GM21447 (cell line): ENCODE measurements around the gene ADCY1.

ENCODE experiments used
- ATAC-seq: cut with Tn5 transposase; IDR thresholded peaks from one replicate; pipeline ENCODE4 v1.9.1; 2021; ENCODE audit not compliant: unreplicated experiment

The ADCY1 gene

DNA sequence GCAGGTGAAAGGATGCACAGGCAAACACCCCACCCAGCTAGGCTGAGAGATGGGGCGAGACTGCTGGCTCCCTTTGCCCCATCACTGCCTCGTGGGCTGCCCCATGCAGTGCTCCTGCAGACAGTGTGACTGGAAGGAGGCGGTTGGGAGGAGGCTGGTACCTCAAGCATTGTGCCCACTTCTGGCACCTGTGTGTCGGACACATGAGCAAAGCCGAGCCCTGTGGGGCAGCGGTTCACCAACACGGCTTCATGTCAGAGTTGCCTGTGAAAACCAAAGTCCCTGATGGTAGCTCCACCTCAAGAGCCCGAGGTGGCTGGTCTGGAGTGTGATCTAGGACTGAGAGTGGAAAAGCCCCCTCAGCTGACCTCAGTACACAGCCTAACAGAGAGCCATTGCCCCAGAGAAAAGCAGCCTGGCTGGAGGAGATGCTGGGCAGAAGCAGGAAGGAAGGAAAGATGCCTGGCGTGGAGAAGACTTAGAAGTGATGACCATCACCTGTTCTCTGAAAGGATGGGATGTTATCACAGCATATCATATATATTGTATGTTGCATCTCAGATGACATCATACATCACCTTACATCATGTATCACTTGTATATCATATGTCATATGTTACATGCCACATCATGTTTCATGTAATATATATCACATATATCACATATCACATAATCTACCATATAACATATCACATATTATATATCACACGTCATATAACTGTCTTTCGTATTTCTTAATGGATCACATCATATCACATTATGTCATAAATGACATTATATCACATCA, 75.6 kb downstream of the ADCY1 start:
- no peak for ATAC-seq

DNA sequence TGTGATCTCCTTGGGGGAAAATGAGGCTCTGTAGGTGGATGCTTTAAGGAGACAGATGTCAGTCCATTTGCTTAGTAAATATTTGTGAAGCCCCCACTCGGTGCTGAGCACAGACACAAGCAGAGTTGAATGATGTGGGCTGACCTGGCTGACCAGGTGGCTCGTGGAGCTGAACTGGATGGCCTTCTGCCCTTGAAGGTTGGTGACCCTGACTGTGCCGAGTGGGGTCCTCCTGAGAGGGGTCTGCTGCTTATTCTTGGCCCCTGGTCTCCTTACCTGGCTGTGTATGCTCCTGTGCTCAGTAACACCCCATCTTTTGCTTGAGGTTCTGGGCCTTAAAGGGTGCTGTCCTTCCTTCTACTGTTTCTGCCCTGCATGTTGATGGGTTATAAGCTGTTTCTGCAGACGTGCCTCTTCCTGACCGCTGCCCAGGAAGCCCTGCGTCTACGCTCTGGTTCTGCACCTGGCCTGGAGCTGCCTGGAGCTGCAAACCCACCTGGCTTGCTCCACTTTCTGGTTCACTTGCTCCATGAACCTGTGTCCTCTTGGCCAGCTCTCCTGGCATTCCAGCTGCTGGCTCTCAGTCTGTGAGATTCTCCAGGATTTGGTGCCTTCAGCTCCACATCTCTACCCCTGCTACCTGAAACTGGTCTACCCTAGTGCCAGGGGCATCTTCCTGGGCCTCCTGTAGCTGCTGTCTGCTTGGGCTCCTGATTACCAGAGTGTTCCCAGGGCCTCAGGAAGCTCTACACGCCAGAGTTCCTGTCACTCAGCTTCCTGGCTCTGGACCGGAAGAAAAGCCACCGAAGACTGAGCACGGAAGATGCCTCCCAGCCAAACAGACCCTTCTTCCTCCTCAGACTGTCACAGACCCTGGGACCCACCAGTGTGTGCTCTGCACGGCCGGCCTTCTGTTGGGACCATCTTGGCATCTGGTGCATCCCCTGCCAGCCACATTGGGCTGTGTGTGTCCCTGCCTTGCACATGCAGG, 76.5 kb downstream of the ADCY1 start:
- no peak for ATAC-seq

- no peak for ATAC-seq
These were observed 77.4 kb downstream of the ADCY1 start for GRCh38 chr7:45651540-45651939.

GRCh38 chr7:45652630-45653029, 78.5 kb downstream of the ADCY1 start:
- no peak for ATAC-seq

- no peak for ATAC-seq
These were observed 79.2 kb downstream of the ADCY1 start for GRCh38 chr7:45653209-45653907.

- ATAC-seq = no peak
These were observed 80.2 kb downstream of the ADCY1 start for GRCh38 chr7:45654341-45654740.

DNA sequence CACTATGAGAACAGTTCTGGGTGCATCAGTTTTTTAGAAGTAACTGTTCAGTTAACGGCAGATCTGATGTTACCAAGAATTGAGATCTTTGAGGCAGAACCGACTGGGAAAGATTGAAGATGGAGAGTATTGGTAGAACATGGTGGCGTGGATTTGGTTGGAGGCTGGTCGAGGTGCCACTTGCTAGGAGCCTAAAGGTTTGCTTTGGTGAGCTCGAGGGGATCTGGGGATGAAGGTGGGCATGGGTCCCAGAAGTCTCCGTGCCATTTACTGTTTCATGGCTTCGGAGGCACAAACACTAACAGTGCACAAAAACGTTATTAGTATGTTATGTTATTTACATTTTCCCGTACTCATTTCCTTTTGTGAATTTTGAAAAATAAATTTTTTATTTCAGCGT, 81.4 kb downstream of the ADCY1 start:
- ATAC-seq = no peak

DNA sequence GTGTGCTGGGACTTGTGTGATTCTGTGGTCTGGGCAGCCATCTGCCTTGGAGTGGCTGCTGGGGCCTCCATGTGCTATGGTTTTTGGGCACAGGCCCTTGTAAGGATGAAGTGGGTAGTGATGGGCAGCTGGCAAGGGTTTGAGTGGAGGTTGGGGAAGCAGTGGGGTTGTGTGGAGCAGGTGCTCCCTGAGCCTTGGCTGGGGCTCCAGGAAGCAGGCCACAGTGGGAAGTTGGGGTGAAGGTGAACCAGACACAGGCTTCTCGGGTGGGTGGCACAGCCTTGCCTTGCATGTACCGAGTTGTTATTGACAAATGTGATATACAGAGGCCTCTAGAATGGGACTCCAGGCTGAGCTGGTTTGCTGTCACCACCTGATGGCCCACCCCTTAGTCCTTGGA, 82.3 kb downstream of the ADCY1 start:
- no peak for ATAC-seq

- no peak for ATAC-seq
These were observed 83.1 kb downstream of the ADCY1 start for GRCh38 chr7:45657136-45657889.

- ATAC-seq = no peak
These were observed 83.9 kb downstream of the ADCY1 start for GRCh38 chr7:45657890-45658715.

- no peak for ATAC-seq
These were observed 84.7 kb downstream of the ADCY1 start for GRCh38 chr7:45658716-45659495.

DNA sequence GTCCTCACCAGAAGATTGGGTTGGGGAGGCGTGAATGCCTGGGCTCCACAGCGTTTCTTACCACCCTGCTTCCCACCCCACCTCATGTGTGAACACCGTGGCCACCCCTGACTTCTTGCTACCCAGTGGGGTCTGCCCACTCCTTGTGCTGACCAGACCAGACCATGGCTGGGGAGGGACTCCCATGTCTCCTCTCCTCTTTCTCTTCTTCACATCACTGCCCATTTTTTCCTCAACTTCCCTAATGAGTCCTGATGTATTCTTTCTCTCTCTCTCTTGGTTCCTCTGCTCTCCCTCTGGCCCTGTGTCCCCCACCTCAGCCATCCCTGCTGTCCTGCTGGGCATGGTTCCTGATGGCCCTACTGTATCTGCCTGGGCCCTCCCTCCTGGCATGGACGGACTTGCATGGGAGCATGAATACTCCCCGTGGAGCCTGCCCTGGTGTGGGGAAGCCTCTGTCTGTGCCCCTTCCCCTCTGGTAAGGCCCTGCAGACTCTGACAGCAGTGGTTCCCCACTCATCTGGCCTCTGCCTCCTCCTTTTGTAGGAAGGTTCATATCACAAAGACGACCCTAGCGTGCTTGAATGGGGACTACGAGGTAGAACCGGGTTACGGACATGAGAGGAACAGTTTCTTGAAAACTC, 85.5 kb downstream of the ADCY1 start:
- ATAC-seq = no peak

DNA sequence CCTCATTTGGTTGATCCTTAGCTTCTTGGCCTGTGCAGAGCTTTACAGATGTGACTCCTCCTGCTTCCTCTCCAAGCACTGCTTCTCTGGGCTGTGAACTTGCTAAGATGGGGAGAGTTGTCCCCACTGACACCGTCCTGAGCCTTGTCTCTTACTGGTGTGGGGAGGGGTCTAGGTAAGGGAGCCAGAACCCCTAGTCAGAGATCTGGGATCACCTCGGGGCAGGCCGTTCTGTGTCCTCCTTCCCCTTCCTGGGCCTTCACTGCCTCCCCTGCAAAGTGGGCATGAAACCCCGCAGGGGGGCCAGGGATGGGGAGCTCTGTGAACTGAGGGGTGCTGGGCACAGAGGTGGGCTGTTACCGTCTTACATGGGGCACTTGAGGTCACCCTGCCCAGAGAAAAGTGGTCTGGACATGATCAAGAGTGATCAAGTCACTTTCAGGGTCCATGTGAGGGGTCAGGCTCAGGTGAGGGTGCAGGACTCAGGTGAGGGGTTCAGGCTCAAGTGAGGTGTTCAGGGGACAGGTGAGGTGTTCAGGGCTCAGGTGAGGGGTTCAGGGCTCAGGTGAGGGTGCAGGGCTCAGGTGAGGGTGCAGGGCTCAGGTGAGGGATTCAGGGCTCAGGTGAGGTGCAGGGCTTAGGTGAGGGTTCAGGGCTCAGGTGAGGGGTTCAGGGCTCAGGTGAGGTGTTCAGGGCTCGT, 86.2 kb downstream of the ADCY1 start:
- no peak for ATAC-seq

DNA sequence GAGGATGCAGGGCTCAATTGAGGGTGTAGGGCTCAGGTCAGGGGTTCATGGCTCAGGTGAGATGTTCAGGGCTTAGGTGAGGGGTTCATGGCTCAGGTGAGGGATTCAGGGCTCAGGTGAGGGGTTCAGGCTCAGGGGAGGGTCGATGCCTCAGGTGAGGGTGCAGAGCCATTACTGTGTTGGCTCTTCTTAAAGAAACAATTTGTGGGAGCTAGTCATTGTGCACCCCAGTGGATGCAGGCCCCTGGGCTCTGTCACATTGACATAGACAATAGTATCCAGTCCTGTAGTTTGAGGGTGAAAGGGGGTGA, 86.7 kb downstream of the ADCY1 start:
- no peak for ATAC-seq

DNA sequence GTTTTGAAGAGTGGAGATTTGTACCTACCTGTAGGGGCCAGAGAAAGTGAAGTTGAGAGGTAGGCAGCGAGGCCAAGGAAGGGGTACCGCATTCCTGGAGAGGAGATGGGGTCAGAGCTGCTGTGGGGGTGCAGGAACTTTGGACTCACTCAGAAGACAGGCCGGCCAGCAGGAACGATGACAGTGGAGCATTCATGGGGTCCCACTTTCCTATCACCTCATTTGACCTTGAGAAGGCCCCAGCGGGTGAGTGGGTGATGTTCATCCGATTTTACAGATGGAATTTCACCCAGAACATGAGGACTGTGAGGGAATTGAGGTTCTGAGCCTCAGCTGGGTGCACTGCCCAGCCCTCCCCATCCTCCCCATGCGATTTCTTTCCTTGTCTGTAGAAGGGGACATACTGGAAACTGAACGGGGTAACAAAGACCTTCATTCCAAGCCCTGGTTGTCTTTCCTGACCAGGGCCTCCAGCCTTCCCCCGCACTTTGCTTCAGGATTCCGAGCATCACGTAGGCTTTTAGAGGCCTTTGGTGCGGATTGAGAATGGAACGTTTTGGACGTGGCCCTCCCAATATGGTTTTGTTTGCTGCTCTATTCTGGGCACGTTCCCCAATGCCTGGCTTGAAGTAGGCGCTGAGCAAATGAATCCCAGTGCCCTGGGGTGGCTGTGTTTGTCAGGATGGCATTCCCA, 87.3 kb downstream of the ADCY1 start:
- no peak for ATAC-seq

DNA sequence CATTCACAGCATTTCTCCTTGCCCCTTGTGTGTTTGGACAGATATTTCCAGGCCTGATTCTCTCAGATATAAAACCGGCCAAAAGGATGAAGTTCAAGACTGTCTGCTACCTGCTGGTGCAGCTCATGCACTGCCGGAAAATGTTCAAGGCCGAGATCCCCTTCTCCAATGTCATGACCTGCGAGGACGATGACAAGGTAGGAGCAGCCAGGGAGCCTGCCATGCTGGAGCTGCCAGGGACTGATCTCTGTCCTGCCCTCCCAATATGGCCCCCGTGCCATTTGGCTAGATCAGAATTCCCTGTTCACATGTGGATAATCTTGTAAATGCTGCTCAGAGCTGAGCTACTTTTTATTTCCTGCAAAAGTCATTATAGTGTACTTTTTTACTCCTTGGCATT, 87.8 kb downstream of the ADCY1 start:
- no peak for ATAC-seq

GRCh38 chr7:45662540-45663166, 88.5 kb downstream of the ADCY1 start:
- no peak for ATAC-seq
